Measurements from ENCODE around the gene ZNF117. TPM values are rescaled to one million over a fixed set of nuclear protein-coding genes. Genes with fewer than 3 reads are reported as not detected.

Gene ZNF117
- total and polyA plus RNA-seq, 2 donors (not counting 3 experiments of a cell fraction or from before 2014, with no cell fraction given): 5.9 to 12.6 TPM

Small RNA genes lying within 50 kb of the gene (small RNA-seq; reads per million reads assigned to genes)
- not detected for gene RNU6-1229P (ENCODE audit: insufficient read depth, insufficient read length, low read depth, low replicate concordance)

Other genes starting within 250 kb of the ZNF117 start
- gene ZNF138, start 196.6 kb downstream of the ZNF117 start, total RNA-seq: 3.3 and 4.4 TPM in 2 replicates
- 1.5 and 2.0 TPM in 2 replicates for gene ZNF138, start 196.6 kb downstream of the ZNF117 start, polyA plus RNA-seq
- 4.0 and 4.1 TPM in 2 replicates for gene ZNF273, start 87.8 kb downstream of the ZNF117 start, total RNA-seq
- gene ZNF273, start 87.8 kb downstream of the ZNF117 start, polyA plus RNA-seq: 1.4 TPM in 2 replicates
- gene ERV3-1, start 15.7 kb upstream of the ZNF117 start, total RNA-seq: 28.4 and 44.6 TPM in 2 replicates
- 25.0 and 29.6 TPM in 2 replicates for gene ERV3-1, start 15.7 kb upstream of the ZNF117 start, polyA plus RNA-seq